Brain microvascular endothelial cell (primary cell): ENCODE measurements around the gene CNNM3.

Source experiments
- DNase-seq: peaks from one replicate; pipeline ENCODE4 v3.0.0-alpha.2; 2020
- H3K27ac ChIP-seq: fragments of 250-450 bp; sonication (Bioruptor Pico); 2 replicates; pipeline ENCODE4 v1.5.1; 2020; ENCODE audit warnings: mild to moderate bottlenecking, moderate library complexity
- H3K27me3 ChIP-seq: fragments of 250-450 bp; sonication (Bioruptor Pico); replicated peaks from 2 replicates; pipeline ENCODE4 v1.5.1; 2020; ENCODE audit warnings: mild to moderate bottlenecking
- H3K36me3 ChIP-seq: fragments of 250-450 bp; sonication (Bioruptor Pico); replicated peaks from 2 replicates; pipeline ENCODE4 v1.5.1; 2020; ENCODE audit warnings: mild to moderate bottlenecking
- H3K4me3 ChIP-seq: 2 replicates; pipeline ENCODE4 v1.5.1; 2011; ENCODE audit warnings: low read depth, mild to moderate bottlenecking, control low read depth, low read length, moderate library complexity
- CTCF ChIP-seq: IDR thresholded peaks from 2 replicates; pipeline ENCODE4 v1.5.1; 2011; ENCODE audit warnings: low read depth, mild to moderate bottlenecking, moderate library complexity, low read length, control low read depth, inconsistent platforms; ENCODE audit errors: missing control alignments
- in situ Hi-C: cut with HindIII; loops from 2 replicates; pipeline ENCODE4 v1.10.0; 2017; ENCODE audit warnings: low sequenced_read_pairs, low pct_ligation_motif_present

Gene CNNM3

DNA sequence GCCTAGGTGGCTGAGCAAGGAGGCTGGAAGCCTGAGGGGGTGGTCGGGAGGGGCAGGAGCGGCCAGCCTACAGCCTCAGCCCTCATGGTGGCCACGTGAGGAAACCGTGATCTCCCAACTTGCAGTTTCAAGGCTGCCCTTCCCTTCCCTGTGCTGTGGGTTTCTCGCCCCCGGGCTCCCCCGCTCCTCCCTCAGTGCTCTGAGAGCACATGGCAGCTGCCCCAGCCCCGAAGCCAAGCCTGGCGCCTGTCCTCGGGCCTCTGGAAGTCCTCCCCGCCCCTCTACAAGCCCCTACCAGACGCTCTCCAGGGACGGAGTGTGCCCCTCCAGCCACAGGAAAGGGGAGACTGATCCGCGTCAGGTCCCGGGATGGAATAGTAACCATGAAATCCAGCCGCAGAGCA lies 28.3 kb downstream of the CNNM3 start:
- no peak for TF ChIP-seq CTCF
- Histone ChIP-seq H3K27me3 (no peaks in the 10 kb centered on the region), H3K4me3 (no peak overlapping the region), H3K36me3 (no peaks in the 10 kb centered on the region), H3K27ac (no peak overlapping the region)
- in situ Hi-C loops: no loop called here
- DNase-seq: no peak

GRCh38 chr2:96846825-96847224 lies 30.8 kb downstream of the CNNM3 start:
- H3K27ac ChIP-seq: no peak overlapping the region
- no peak for DNase-seq
- peaks cover 11% of the 10 kb centered on the region for H3K36me3 ChIP-seq
- H3K27me3 ChIP-seq: no peaks in the 10 kb centered on the region
- in situ Hi-C loops: no loop called here
- TF ChIP-seq CTCF: no peak
- no peak overlapping the region for H3K4me3 ChIP-seq

DNA sequence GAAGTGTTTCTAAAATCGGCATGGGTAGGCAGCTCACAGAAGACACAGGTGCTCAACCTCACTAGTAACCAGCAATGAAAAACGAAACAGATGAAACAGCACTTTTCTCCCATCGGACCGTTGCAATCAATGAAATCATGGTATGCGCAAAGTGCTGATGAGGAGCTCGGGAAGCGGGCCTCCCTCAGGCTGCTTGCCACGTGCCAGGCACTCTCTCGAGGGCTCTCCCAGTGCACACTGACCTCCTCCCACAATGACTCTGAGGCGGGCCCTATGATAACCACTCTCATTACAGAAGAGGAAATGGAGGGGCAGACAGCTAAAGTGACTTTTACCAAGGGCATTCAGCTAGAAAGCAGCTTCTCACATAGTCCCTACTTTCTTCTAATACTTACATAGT lies 31.5 kb downstream of the CNNM3 start:
- Histone ChIP-seq H3K4me3 (no peak overlapping the region), H3K36me3 (peaks cover 12% of the 10 kb centered on the region), H3K27ac (no peak overlapping the region), H3K27me3 (no peaks in the 10 kb centered on the region)
- TF ChIP-seq CTCF: no peak
- DNase-seq: no peak
- in situ Hi-C loops: no loop called here

DNA sequence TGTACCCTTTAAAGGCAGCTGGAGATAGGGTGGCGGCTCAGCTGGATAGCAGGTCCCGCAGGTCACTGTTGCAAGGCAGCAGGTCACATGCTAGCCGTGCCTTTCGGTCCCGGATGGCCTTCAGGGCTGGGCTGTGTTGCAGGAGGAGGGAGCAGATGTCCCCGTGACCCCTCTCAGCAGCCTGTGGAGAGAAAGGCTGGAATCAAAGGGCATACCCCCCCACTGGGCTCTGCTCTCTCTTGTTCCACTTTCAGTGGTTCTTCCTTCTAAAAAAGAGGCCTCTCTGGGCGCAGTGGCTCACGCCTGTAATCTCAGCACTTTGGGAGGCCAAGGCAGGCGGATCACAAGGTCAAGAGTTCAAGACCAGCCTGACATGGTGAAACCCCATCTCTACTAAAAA lies 32.2 kb downstream of the CNNM3 start:
- DNase-seq: no peak
- Histone ChIP-seq H3K4me3 (no peak overlapping the region), H3K36me3 (peaks cover 15% of the 10 kb centered on the region), H3K27ac (no peak overlapping the region), H3K27me3 (no peaks in the 10 kb centered on the region)
- no peak for TF ChIP-seq CTCF
- in situ Hi-C loops: no loop called here

DNA sequence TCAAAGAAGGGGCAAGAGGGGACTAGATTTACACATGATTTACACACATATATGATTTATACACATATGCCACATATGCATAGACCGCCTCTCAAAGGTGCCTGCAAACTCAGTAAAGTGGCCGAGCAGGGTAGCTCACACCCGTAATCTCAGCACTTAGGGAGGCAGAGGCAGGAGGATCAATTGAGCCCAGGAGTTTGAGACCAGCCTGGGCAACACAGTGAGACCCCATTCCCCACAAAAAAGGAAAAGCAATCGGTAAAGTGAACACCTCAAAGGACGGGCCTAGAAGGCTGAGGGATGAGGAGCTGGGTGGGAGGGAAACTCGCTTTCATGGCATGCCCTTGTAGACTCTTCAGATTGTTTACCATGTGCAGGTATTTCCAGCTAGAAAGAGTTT lies 36.6 kb downstream of the CNNM3 start:
- no peak for TF ChIP-seq CTCF
- DNase-seq: no peak
- Histone ChIP-seq H3K4me3 (no peak overlapping the region), H3K27me3 (no peaks in the 10 kb centered on the region), H3K27ac (no peak overlapping the region), H3K36me3 (peaks cover 15% of the 10 kb centered on the region)
- in situ Hi-C loops: no loop called here

DNA sequence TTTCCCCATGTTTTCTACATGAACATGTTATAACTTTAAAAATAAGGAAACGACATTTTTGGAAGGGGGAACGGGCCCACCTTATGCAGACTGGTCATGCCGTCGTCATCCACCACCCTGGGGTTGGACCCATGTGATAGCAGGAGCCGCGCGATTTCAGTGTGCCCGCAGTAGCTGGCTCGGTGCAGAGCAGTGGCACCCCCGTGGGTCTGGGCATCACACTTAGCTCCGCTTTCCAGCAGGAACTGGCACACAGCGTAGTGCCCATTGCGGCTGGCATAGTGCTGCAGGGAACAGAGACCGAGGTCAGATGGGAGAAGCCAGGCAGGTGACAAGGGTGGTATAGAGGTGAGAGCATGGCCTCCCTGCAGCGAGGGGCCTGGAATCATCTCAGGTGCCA lies 37.3 kb downstream of the CNNM3 start:
- Histone ChIP-seq H3K27me3 (no peaks in the 10 kb centered on the region), H3K27ac (no peak overlapping the region), H3K36me3 (peaks cover 15% of the 10 kb centered on the region), H3K4me3 (no peak overlapping the region)
- in situ Hi-C loops: no loop called here
- DNase-seq: no peak
- TF ChIP-seq CTCF: no peak
